ENCODE measurements around the gene PROSER3.

PROSER3 gene

GRCh38 chr19:35750167-35750566, 7.8 kb upstream of the PROSER3 start:
- no peak overlapping the region for H3K4me3 ChIP-seq (ENCODE audit: low read depth, low read length)
- H3K79me2 ChIP-seq (ENCODE audit: control insufficient read depth, insufficient read depth, low read length, unreplicated experiment), result peaks cover 18% of the 10 kb centered on the region
- H2AFZ ChIP-seq (ENCODE audit: low read length, unreplicated experiment), result no peak overlapping the region
- H3K36me3 ChIP-seq (ENCODE audit: insufficient read depth, low read length), result no peaks in the 10 kb centered on the region
- H3K27ac ChIP-seq (ENCODE audit: low read depth, low read length), result no peak overlapping the region
- peaks cover 14% of the 10 kb centered on the region for H3K4me1 ChIP-seq (ENCODE audit: control insufficient read depth, insufficient read depth, low read length, unreplicated experiment)
- H3K27me3 ChIP-seq (ENCODE audit: insufficient read depth, low read length), result no peaks in the 10 kb centered on the region

GRCh38 chr19:35751839-35752745, 5.9 kb upstream of the PROSER3 start:
- Histone ChIP-seq H3K79me2 (ENCODE audit: control insufficient read depth, insufficient read depth, low read length, unreplicated experiment) (peaks cover 5% of the 10 kb centered on the region), H3K27ac (ENCODE audit: low read depth, low read length) (no peak overlapping the region), H3K4me1 (ENCODE audit: control insufficient read depth, insufficient read depth, low read length, unreplicated experiment) (peaks cover 14% of the 10 kb centered on the region), H3K36me3 (ENCODE audit: insufficient read depth, low read length) (no peaks in the 10 kb centered on the region), H3K27me3 (ENCODE audit: insufficient read depth, low read length) (no peaks in the 10 kb centered on the region), H3K4me3 (ENCODE audit: low read depth, low read length) (no peak overlapping the region), H2AFZ (ENCODE audit: low read length, unreplicated experiment) (no peak overlapping the region)

- Histone ChIP-seq H3K27ac (ENCODE audit: low read depth, low read length) (no peak overlapping the region), H3K4me3 (ENCODE audit: low read depth, low read length) (no peak overlapping the region), H3K27me3 (ENCODE audit: insufficient read depth, low read length) (no peaks in the 10 kb centered on the region), H3K36me3 (ENCODE audit: insufficient read depth, low read length) (no peaks in the 10 kb centered on the region), H2AFZ (ENCODE audit: low read length, unreplicated experiment) (no peak overlapping the region), H3K4me1 (ENCODE audit: control insufficient read depth, insufficient read depth, low read length, unreplicated experiment) (peaks cover 14% of the 10 kb centered on the region), H3K79me2 (ENCODE audit: control insufficient read depth, insufficient read depth, low read length, unreplicated experiment) (peaks cover 5% of the 10 kb centered on the region)
Measured at GRCh38 chr19:35752746-35753350, 5.1 kb upstream of the PROSER3 start.

GRCh38 chr19:35753634-35754369, 4.2 kb upstream of the PROSER3 start:
- Histone ChIP-seq H3K4me1 (ENCODE audit: control insufficient read depth, insufficient read depth, low read length, unreplicated experiment) (peaks cover 13% of the 10 kb centered on the region), H3K79me2 (ENCODE audit: control insufficient read depth, insufficient read depth, low read length, unreplicated experiment) (peaks cover 5% of the 10 kb centered on the region), H3K4me3 (ENCODE audit: low read depth, low read length) (no peak overlapping the region), H3K36me3 (ENCODE audit: insufficient read depth, low read length) (no peaks in the 10 kb centered on the region), H2AFZ (ENCODE audit: low read length, unreplicated experiment) (no peak overlapping the region), H3K27ac (ENCODE audit: low read depth, low read length) (no peak overlapping the region), H3K27me3 (ENCODE audit: insufficient read depth, low read length) (no peaks in the 10 kb centered on the region)

- peak overlapping the region; percentile 93 for H3K4me3 ChIP-seq (ENCODE audit: low read depth, low read length)
- H3K27me3 ChIP-seq (ENCODE audit: insufficient read depth, low read length), result no peaks in the 10 kb centered on the region
- no peak overlapping the region for H2AFZ ChIP-seq (ENCODE audit: low read length, unreplicated experiment)
- H3K79me2 ChIP-seq (ENCODE audit: control insufficient read depth, insufficient read depth, low read length, unreplicated experiment), result peaks cover 8% of the 10 kb centered on the region
- H3K27ac ChIP-seq (ENCODE audit: low read depth, low read length), result peak overlapping the region; percentile 72
- peaks cover 18% of the 10 kb centered on the region for H3K4me1 ChIP-seq (ENCODE audit: control insufficient read depth, insufficient read depth, low read length, unreplicated experiment)
- H3K36me3 ChIP-seq (ENCODE audit: insufficient read depth, low read length), result no peaks in the 10 kb centered on the region
Measured at GRCh38 chr19:35754370-35755130, 3.4 kb upstream of the PROSER3 start.

GRCh38 chr19:35755131-35755549, 2.8 kb upstream of the PROSER3 start:
- Histone ChIP-seq H3K27ac (ENCODE audit: low read depth, low read length) (peak overlapping the region; percentile 72), H3K4me1 (ENCODE audit: control insufficient read depth, insufficient read depth, low read length, unreplicated experiment) (peaks cover 18% of the 10 kb centered on the region), H3K27me3 (ENCODE audit: insufficient read depth, low read length) (no peaks in the 10 kb centered on the region), H3K36me3 (ENCODE audit: insufficient read depth, low read length) (no peaks in the 10 kb centered on the region), H2AFZ (ENCODE audit: low read length, unreplicated experiment) (peak overlapping the region; percentile 25), H3K4me3 (ENCODE audit: low read depth, low read length) (peak overlapping the region; percentile 93), H3K79me2 (ENCODE audit: control insufficient read depth, insufficient read depth, low read length, unreplicated experiment) (peaks cover 12% of the 10 kb centered on the region)

GRCh38 chr19:35755550-35756376, 2.2 kb upstream of the PROSER3 start:
- Histone ChIP-seq H3K4me3 (ENCODE audit: low read depth, low read length) (peak overlapping the region; percentile 93), H3K4me1 (ENCODE audit: control insufficient read depth, insufficient read depth, low read length, unreplicated experiment) (peaks cover 18% of the 10 kb centered on the region), H2AFZ (ENCODE audit: low read length, unreplicated experiment) (peak overlapping the region; percentile 25), H3K79me2 (ENCODE audit: control insufficient read depth, insufficient read depth, low read length, unreplicated experiment) (peaks cover 12% of the 10 kb centered on the region), H3K27me3 (ENCODE audit: insufficient read depth, low read length) (no peaks in the 10 kb centered on the region), H3K27ac (ENCODE audit: low read depth, low read length) (peak overlapping the region; percentile 95), H3K36me3 (ENCODE audit: insufficient read depth, low read length) (0 out of 2 replicates have a peak, but pooled peaks cover 3% of the 10 kb centered on the region)

- peak within 1 kb of the TSS; percentile 14 for H2AFZ ChIP-seq (ENCODE audit: low read length, unreplicated experiment)
- peaks cover 22% of the 10 kb centered on the region for H3K4me1 ChIP-seq (ENCODE audit: control insufficient read depth, insufficient read depth, low read length, unreplicated experiment)
- no peaks in the 10 kb centered on the region for H3K27me3 ChIP-seq (ENCODE audit: insufficient read depth, low read length)
- H3K4me3 ChIP-seq (ENCODE audit: low read depth, low read length), result peak within 1 kb of the TSS; percentile 93
- H3K79me2 ChIP-seq (ENCODE audit: control insufficient read depth, insufficient read depth, low read length, unreplicated experiment), result peaks cover 12% of the 10 kb centered on the region
- 0 out of 2 replicates have a peak, but pooled peaks cover 6% of the 10 kb centered on the region for H3K36me3 ChIP-seq (ENCODE audit: insufficient read depth, low read length)
- H3K27ac ChIP-seq (ENCODE audit: low read depth, low read length), result peak within 1 kb of the TSS; percentile 95
Measured at GRCh38 chr19:35756377-35757230, 1.4 kb upstream of the PROSER3 start, which contains the start of gene HSPB6. HSPB6 (minus strand) TSS chr19:35757029; CDS start chr19:35757008, 21 bp downstream.

- H3K36me3 ChIP-seq (ENCODE audit: insufficient read depth, low read length), result 0 out of 2 replicates have a peak, but pooled peaks cover 6% of the 10 kb centered on the region
Measured at GRCh38 chr19:35757231-35757748, 686 bp upstream of the PROSER3 start.

More at GRCh38 chr19:35757231-35757748, 686 bp upstream of the PROSER3 start:
- Histone ChIP-seq H3K27me3 (ENCODE audit: insufficient read depth, low read length) (no peaks in the 10 kb centered on the region), H3K4me1 (ENCODE audit: control insufficient read depth, insufficient read depth, low read length, unreplicated experiment) (peaks cover 22% of the 10 kb centered on the region), H2AFZ (ENCODE audit: low read length, unreplicated experiment) (no peak overlapping the region), H3K79me2 (ENCODE audit: control insufficient read depth, insufficient read depth, low read length, unreplicated experiment) (peaks cover 12% of the 10 kb centered on the region), H3K4me3 (ENCODE audit: low read depth, low read length) (peak overlapping the region; percentile 93), H3K27ac (ENCODE audit: low read depth, low read length) (peak overlapping the region; percentile 95)

All from ACC112 (cell line).